Heart right ventricle (tissue), 16 donors: ENCODE data around the gene PWWP2B. TPM values are rescaled to one million over a fixed set of nuclear protein-coding genes. Genes with fewer than 3 reads are reported as not detected.

Experiments
- ATAC-seq, 8 donors: fragments of 200-7000 bp; cut with Tn5 transposase; one replicate each; pipeline ENCODE4 v1.9.1; 2020; ENCODE audit warnings: mild to moderate bottlenecking in 8 of 8, moderate library complexity in 8 of 8, moderate number of reproducible peaks in 1 of 8
- DNase-seq, 2 donors: peaks; one replicate each; pipeline ENCODE4 v3.0.0-alpha.2; 2020
- H3K27ac ChIP-seq, 10 donors: fragments of 200-600 bp; sonication (generic) in 2 of 10; one replicate each; pipeline versions ENCODE4 v1.5.0 to v1.8.0; 2020 to 2022; ENCODE audit warnings: mild to moderate bottlenecking in 3 of 10
- H3K27me3 ChIP-seq, 7 donors: fragments of 200-600 bp; one replicate each; pipeline ENCODE4 v1.8.0; 2021 to 2022; ENCODE audit warnings: mild to moderate bottlenecking in 2 of 7
- H3K36me3 ChIP-seq, 9 donors: fragments of 200-600 bp; sonication (generic) in 1 of 9; one replicate each; pipeline versions ENCODE4 v1.5.0 to v1.8.0; 2020 to 2022; ENCODE audit warnings: mild to moderate bottlenecking in 2 of 9
- H3K4me1 ChIP-seq, 9 donors: fragments of 200-600 bp; sonication (generic) in 1 of 9; one replicate each; pipeline versions ENCODE4 v1.5.0 to v1.8.0; 2020 to 2022; ENCODE audit warnings: mild to moderate bottlenecking in 4 of 9
- H3K4me3 ChIP-seq, 10 donors: fragments of 200-600 bp; sonication (generic) in 2 of 10; one replicate each; pipeline versions ENCODE4 v1.5.0 to v1.8.0; 2020 to 2022; ENCODE audit warnings: mild to moderate bottlenecking in 7 of 10, moderate library complexity in 2 of 10
- H3K9me3 ChIP-seq, 11 donors: fragments of 200-600 bp in 10 of 11; sonication (generic) in 2 of 11; one replicate each; pipeline versions ENCODE4 v1.5.0 to v1.8.0; 2013 to 2022; ENCODE audit warnings: mild to moderate bottlenecking in 2 of 11, control low read depth in 1 of 11, moderate library complexity in 1 of 11
- WGBS, 2 donors: extraction: QIAGEN DNeasy Blood & Tissue Kit; methylation state at CpG; one replicate each; pipeline ENCODE4 v1.1.7; 2013; ENCODE audit warnings: inconsistent platforms in 1 of 2; 5-methylcytosine and 5-hydroxymethylcytosine counted together
- intact Hi-C, 10 donors: fragments of 100-400 bp; cut with DNase I; formaldehyde crosslinking; loops; one replicate each; pipeline versions ENCODE4 v1.11.1 to v1.14.2; 2022
- polyA plus RNA-seq, 2 donors: library from polyadenylated mRNA; stranded (reverse); fragments of 200-250 nt; gene quantifications; one replicate each; pipeline ENCODE4 v1.2.3, GENCODE V29; 2013
- total RNA-seq, 10 donors: library from RNA; stranded (reverse); fragmentation: NEBNext Ultra II Directional in 3 of 10; extraction: Animal tissue kit (Norgen Biotek cat#: 25700) in 3 of 10; gene quantifications; one replicate each; pipeline versions ENCODE4 v1.2.1 to v1.2.4, GENCODE V29; 2021 to 2023
- TF ChIP-seq, protein P1 (sequence below), 9 donors: fragments of 200-600 bp; sonication (generic) in 2 of 9; IDR thresholded peaks; one replicate each; pipeline versions ENCODE4 v1.5.0 to v1.8.0; 2021 to 2022; ENCODE audit warnings: antibody characterized with exemption in 9 of 9, mild to moderate bottlenecking in 5 of 9, moderate library complexity in 1 of 9
- donor health status: Arrhythmogenic right ventricular cardiomyopathy.
- donor health status: ischemic (EF 13 %, LVEDD 7.1; RV severe dilation, severe dysfunction).
- donor health status: healthy with polysubstance abuse.
- donor health status: DM: no; HTN: yes; CAD: no.
- donor health status: DM: no; HTN: no; CAD: no.
- donor health status: ischemic (EF 25% LVEDD 6.9; RV normal size, moderate dysfunction).
- donor health status: ischemic (EF 25% LVEDD 5.7; RV mildly dilated, moderate dysfunction).
- donor health status: healthy.
- donor health status: DM: yes; HTN: yes; CAD: no.
- donor health status: Ischemic cardiomyopathy.
- donor health status: ischemic (EF 35%, LVEDD 5.7; RV mildly dilated, moderate dysfunction).
- donor health status: nonischemic (EF 11% LVEDD 7.7; RV severe dilation, severe dysfunction).
- donor health status: DM: yes; HTN: yes; CAD: no.
- donor health status: PGD.
- donor health status: ischemic (EF 29% LVEDD 5.4; RV normal size, mild dysfunction).
- donor health status: nonischemic (EF 23%, LVEDD 6.1; RV moderate dilation, normal function).

Gene PWWP2B
- total and polyA plus RNA-seq, 12 donors = 11.1 to 21.3 (median 15.0) TPM

DNA sequence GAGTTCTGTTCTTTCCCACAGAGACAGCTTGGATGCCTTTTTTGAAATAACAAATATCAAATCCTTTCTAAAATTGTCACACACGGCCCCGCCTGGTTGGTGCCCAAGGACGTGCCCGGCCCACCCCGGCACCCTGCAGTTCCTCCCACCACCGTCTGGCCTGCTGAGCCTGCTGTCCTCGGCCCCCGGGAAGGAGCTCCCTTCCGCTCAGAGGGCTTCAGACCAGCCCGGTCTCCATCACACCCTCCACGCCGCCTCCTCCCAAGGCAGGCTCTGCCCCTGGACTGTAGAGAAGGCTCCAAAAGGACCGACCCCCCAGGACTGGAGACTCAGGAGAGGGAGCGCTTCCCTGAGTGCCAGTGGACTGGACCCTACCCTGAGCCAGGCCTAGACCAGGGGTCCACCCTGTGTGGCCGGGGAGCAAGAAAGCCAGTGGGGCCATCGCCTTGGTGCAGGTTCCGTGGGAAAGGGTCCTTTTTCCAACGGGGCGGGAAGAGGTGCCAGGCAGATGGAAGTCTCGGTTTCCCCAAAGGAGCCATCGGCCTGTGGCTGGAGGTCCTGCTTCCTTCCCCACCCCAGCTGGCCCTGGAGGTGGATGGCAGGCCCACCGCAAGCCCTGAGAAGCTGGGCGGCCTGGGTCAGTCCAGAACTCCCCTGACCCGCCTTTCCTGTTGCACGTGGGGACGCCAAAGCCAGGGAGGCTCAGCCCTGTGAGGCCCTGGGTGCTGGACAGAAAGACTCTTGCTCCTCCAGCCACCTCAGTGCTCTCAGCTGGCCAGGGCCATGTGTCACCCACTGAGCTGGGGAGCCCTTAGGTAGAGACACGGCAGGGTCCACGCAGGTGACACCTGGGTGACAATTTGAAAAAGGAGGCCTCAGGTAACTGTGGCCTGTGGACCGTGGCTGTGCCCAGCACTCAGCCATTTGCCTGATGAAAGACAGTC is 69.8 kb downstream of the PWWP2B start:
- H3K27ac ChIP-seq = peak overlapping the region; percentile 14 to 99 (median 93)
- no peaks in the 10 kb centered on the region for H3K36me3 ChIP-seq
- peaks cover 28 to 74% (median 61%) of the 10 kb centered on the region in 9 donors for H3K4me1 ChIP-seq
- H3K9me3 ChIP-seq = peaks cover 0 to 8% (median 0%) of the 10 kb centered on the region in 11 donors
- intact Hi-C loops = loop anchor here in 6 of 10 donors (5.0 to 10.0 kb wide), 4 partner anchors 41 to 68 kb away; partner anchors contain the start of gene INPP5A (in 3 of the 6)
- WGBS, 2 donors = 80 to 84% methylated on average over 29 of the region's 29 CpGs
- ATAC-seq (no peak), DNase-seq (no peak)
- TF ChIP-seq, protein P1, sequence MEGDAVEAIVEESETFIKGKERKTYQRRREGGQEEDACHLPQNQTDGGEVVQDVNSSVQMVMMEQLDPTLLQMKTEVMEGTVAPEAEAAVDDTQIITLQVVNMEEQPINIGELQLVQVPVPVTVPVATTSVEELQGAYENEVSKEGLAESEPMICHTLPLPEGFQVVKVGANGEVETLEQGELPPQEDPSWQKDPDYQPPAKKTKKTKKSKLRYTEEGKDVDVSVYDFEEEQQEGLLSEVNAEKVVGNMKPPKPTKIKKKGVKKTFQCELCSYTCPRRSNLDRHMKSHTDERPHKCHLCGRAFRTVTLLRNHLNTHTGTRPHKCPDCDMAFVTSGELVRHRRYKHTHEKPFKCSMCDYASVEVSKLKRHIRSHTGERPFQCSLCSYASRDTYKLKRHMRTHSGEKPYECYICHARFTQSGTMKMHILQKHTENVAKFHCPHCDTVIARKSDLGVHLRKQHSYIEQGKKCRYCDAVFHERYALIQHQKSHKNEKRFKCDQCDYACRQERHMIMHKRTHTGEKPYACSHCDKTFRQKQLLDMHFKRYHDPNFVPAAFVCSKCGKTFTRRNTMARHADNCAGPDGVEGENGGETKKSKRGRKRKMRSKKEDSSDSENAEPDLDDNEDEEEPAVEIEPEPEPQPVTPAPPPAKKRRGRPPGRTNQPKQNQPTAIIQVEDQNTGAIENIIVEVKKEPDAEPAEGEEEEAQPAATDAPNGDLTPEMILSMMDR (IDR thresholded peaks at IDR 0.05) = no peak
- no peak overlapping the region for H3K4me3 ChIP-seq
- no peaks in the 10 kb centered on the region for H3K27me3 ChIP-seq

Other genes with a start within 250 kb of the PWWP2B start
- gene DPYSL4, start 210.3 kb upstream of the PWWP2B start, total RNA-seq = 10 to 100 TPM in 9 of 10 donors, 1 to 10 TPM in 1; 9.4 to 78.9 (median 32.6) TPM
- 10 to 100 TPM in 1 of 2 donors, 1 to 10 TPM in 1; 2.4 to 19.2 TPM for gene DPYSL4, start 210.3 kb upstream of the PWWP2B start, polyA plus RNA-seq
- 1 to 10 TPM; 2.7 to 7.7 (median 5.7) TPM for gene STK32C, start 89.2 kb upstream of the PWWP2B start, total RNA-seq
- 1 to 10 TPM; 4.7 to 8.9 TPM for gene STK32C, start 89.2 kb upstream of the PWWP2B start, polyA plus RNA-seq
- gene LRRC27, start 65.0 kb upstream of the PWWP2B start, total RNA-seq = 1 to 10 TPM; 3.0 to 8.1 (median 4.7) TPM
- 1 to 10 TPM; 3.5 to 6.0 TPM for gene LRRC27, start 65.0 kb upstream of the PWWP2B start, polyA plus RNA-seq
- gene INPP5A, start 140.6 kb downstream of the PWWP2B start, total RNA-seq = 100 to 1,000 TPM in 8 of 10 donors, 10 to 100 TPM in 2; 92.6 to 122 (median 109) TPM
- gene INPP5A, start 140.6 kb downstream of the PWWP2B start, polyA plus RNA-seq = 10 to 100 TPM; 30.4 to 45.1 TPM